Measurements from ENCODE around the gene NPAT. TPM values are rescaled to one million over a fixed set of nuclear protein-coding genes. Genes with fewer than 3 reads are reported as not detected.

The NPAT gene
- total and polyA plus RNA-seq, 9 of the 15 experiments (the other 6 are each of a cell fraction or from before 2014, with no cell fraction given), result 8.8 to 30.0 (median 22.1) TPM

DNA sequence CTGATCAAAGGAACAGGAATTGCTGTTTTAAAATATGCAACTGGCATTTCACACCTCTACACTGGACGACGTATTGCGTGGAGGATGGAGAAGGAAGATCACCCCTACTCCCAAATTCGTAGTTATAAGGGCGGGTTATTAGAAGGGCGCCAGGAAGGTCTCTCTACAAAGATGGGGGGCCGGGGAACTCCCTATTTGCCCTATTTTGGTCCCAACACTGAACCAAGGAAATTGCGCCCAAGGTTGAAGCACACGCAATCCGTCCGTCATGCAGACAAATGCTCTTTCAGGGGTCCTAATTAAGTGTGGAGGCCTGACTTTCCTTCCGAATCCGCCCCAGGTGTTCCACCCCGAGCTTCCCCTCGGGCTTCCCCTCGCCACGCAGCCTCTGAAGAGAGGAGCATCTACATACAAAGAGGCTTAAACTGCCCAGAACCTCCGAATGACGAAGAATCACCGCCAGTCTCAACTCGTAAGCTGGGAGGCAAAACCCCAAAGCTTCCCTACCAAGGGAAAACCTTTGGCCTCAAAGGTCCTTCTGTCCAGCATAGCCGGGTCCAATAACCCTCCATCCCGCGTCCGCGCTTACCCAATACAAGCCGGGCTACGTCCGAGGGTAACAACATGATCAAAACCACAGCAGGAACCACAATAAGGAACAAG, 396 bp downstream of the NPAT start (continued):
- no peak for TF ChIP-seq STAT6 (CRISPR knock-in tag; IDR thresholded peaks at IDR 0.05)
- no peak for TF ChIP-seq MED1 (CRISPR knock-in tag; IDR thresholded peaks at IDR 0.05; ENCODE audit: borderline replicate concordance)
- TF ChIP-seq NONO (IDR thresholded peaks at IDR 0.05; ENCODE audit: low read depth in 2 of 2, low read length in 1 of 2), result 0 out of 4 replicates have a peak, but pooled peaks of 1 of the 2 experiments have one; percentile 28
- TF ChIP-seq MTA2 (IDR thresholded peaks at IDR 0.05; ENCODE audit: low read depth), result no peak
- no peak for TF ChIP-seq LCOR (CRISPR knock-in tag; IDR thresholded peaks at IDR 0.05)
- no peak for TF ChIP-seq ATF7 (IDR thresholded peaks at IDR 0.05)
- TF ChIP-seq KAT2B (IDR thresholded peaks at IDR 0.05; ENCODE audit: low read depth, low read length), result no peak
- TF ChIP-seq, protein P1, sequence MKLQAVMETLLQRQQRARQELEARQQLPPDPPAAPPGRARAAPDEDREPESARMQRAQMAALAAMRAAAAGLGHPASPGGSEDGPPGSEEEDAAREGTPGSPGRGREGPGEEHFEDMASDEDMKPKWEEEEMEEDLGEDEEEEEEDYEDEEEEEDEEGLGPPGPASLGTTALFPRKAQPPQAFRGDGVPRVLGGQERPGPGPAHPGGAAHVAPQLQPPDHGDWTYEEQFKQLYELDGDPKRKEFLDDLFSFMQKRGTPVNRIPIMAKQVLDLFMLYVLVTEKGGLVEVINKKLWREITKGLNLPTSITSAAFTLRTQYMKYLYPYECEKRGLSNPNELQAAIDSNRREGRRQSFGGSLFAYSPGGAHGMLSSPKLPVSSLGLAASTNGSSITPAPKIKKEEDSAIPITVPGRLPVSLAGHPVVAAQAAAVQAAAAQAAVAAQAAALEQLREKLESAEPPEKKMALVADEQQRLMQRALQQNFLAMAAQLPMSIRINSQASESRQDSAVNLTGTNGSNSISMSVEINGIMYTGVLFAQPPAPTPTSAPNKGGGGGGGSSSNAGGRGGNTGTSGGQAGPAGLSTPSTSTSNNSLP (IDR thresholded peaks at IDR 0.05; ENCODE audit: borderline replicate concordance, low read depth, low read length), result no peak
- TF ChIP-seq ETV1 (tag; conservative IDR thresholded peaks at IDR 0.05; ENCODE audit: low read depth), result no peak
- TF ChIP-seq, protein P2, sequence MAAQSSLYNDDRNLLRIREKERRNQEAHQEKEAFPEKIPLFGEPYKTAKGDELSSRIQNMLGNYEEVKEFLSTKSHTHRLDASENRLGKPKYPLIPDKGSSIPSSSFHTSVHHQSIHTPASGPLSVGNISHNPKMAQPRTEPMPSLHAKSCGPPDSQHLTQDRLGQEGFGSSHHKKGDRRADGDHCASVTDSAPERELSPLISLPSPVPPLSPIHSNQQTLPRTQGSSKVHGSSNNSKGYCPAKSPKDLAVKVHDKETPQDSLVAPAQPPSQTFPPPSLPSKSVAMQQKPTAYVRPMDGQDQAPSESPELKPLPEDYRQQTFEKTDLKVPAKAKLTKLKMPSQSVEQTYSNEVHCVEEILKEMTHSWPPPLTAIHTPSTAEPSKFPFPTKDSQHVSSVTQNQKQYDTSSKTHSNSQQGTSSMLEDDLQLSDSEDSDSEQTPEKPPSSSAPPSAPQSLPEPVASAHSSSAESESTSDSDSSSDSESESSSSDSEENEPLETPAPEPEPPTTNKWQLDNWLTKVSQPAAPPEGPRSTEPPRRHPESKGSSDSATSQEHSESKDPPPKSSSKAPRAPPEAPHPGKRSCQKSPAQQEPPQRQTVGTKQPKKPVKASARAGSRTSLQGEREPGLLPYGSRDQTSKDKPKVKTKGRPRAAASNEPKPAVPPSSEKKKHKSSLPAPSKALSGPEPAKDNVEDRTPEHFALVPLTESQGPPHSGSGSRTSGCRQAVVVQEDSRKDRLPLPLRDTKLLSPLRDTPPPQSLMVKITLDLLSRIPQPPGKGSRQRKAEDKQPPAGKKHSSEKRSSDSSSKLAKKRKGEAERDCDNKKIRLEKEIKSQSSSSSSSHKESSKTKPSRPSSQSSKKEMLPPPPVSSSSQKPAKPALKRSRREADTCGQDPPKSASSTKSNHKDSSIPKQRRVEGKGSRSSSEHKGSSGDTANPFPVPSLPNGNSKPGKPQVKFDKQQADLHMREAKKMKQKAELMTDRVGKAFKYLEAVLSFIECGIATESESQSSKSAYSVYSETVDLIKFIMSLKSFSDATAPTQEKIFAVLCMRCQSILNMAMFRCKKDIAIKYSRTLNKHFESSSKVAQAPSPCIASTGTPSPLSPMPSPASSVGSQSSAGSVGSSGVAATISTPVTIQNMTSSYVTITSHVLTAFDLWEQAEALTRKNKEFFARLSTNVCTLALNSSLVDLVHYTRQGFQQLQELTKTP (IDR thresholded peaks at IDR 0.05; ENCODE audit: low read depth in 1 of 2, partially characterized antibody in 2 of 2), result peak in 1 of 2 experiments; percentile 38
- no peak for TF ChIP-seq ZNF24 (IDR thresholded peaks at IDR 0.05)

All from K562 (cell line).